Trophoblast cell (in vitro differentiated cells and primary cell): ENCODE measurements around the gene ZP2.

ENCODE experiments used
- DNase-seq, 2 donors: peaks; one replicate each; pipeline ENCODE4 v3.0.0-alpha.2; 2016
- H2AFZ ChIP-seq: 2 replicates; pipeline ENCODE4 v1.6.1; 2013; ENCODE audit warnings: low read length, moderate library complexity, mild to moderate bottlenecking; ENCODE audit not compliant: insufficient read depth, poor library complexity
- H2AK5ac ChIP-seq: 2 replicates; pipeline ENCODE4 v1.6.1; 2013; ENCODE audit warnings: mild to moderate bottlenecking, low read length
- H2BK120ac ChIP-seq: 2 replicates; pipeline ENCODE4 v1.6.1; 2013; ENCODE audit warnings: low read length, mild to moderate bottlenecking, moderate library complexity; ENCODE audit not compliant: insufficient read depth, poor library complexity
- H2BK12ac ChIP-seq: 2 replicates; pipeline ENCODE4 v1.6.1; 2013; ENCODE audit warnings: mild to moderate bottlenecking, low read length, moderate library complexity
- H2BK5ac ChIP-seq: 2 replicates; pipeline ENCODE4 v1.6.1; 2013; ENCODE audit warnings: low read length, low read depth, moderate library complexity, mild to moderate bottlenecking; ENCODE audit not compliant: poor library complexity
- H3K14ac ChIP-seq: 2 replicates; pipeline ENCODE4 v1.6.1; 2013; ENCODE audit warnings: mild to moderate bottlenecking, low read length
- H3K18ac ChIP-seq: 2 replicates; pipeline ENCODE4 v1.6.1; 2013; ENCODE audit warnings: mild to moderate bottlenecking, low read length
- H3K23ac ChIP-seq: 2 replicates; pipeline ENCODE4 v1.6.1; 2013; ENCODE audit warnings: low read length
- H3K27ac ChIP-seq: 2 replicates; pipeline ENCODE4 v1.5.1; 2013; ENCODE audit warnings: low read depth, mild to moderate bottlenecking, inconsistent platforms, low read length, moderate library complexity
- H3K27me3 ChIP-seq: 2 replicates; pipeline ENCODE4 v1.6.1; 2013; ENCODE audit warnings: inconsistent platforms, mild to moderate bottlenecking, low read length, moderate library complexity; ENCODE audit not compliant: insufficient read depth
- H3K36me3 ChIP-seq, 2 experiments: 1 replicate in 1 of 2; 2 replicates in 1 of 2; pipeline ENCODE4 v1.6.1; 2013; ENCODE audit warnings: low read length in 2 of 2, mild to moderate bottlenecking in 2 of 2, moderate library complexity in 1 of 2; ENCODE audit not compliant: insufficient read depth in 2 of 2, control insufficient read depth in 1 of 2
- H3K4ac ChIP-seq: 2 replicates; pipeline ENCODE4 v1.6.1; 2013; ENCODE audit warnings: low read depth, mild to moderate bottlenecking, low read length, moderate library complexity
- H3K4me1 ChIP-seq, 2 experiments: 1 replicate in 1 of 2; 2 replicates in 1 of 2; pipeline ENCODE4 v1.6.1; 2013; ENCODE audit warnings: low read length in 2 of 2, mild to moderate bottlenecking in 2 of 2, moderate library complexity in 1 of 2; ENCODE audit not compliant: insufficient read depth in 2 of 2, control insufficient read depth in 1 of 2
- H3K4me2 ChIP-seq: 2 replicates; pipeline ENCODE4 v1.6.1; 2013; ENCODE audit warnings: inconsistent platforms, mild to moderate bottlenecking, low read length, moderate library complexity
- H3K4me3 ChIP-seq: 2 replicates; pipeline ENCODE4 v1.5.1; 2013; ENCODE audit warnings: mild to moderate bottlenecking, low read depth, low read length, inconsistent platforms
- H3K79me1 ChIP-seq: one replicate; pipeline ENCODE4 v1.6.1; 2013; ENCODE audit warnings: low read length
- H3K79me2 ChIP-seq: 2 replicates; pipeline ENCODE4 v1.6.1; 2013; ENCODE audit warnings: low read length, mild to moderate bottlenecking; ENCODE audit not compliant: control insufficient read depth, insufficient read depth, poor library complexity
- H3K9ac ChIP-seq: 2 replicates; pipeline ENCODE4 v1.6.1; 2013; ENCODE audit warnings: mild to moderate bottlenecking, low read length
- H3K9me3 ChIP-seq: 2 replicates; pipeline ENCODE4 v1.6.1; 2013; ENCODE audit warnings: low read depth, mild to moderate bottlenecking, control low read depth, inconsistent platforms, low read length; ENCODE audit not compliant: insufficient read depth
- H4K12ac ChIP-seq: 2 replicates; pipeline ENCODE4 v1.6.1; 2013; ENCODE audit warnings: low read depth, mild to moderate bottlenecking, low read length, moderate library complexity
- H4K8ac ChIP-seq: 2 replicates; pipeline ENCODE4 v1.6.1; 2013; ENCODE audit warnings: low read depth, mild to moderate bottlenecking, low read length, moderate library complexity
- H4K91ac ChIP-seq: one replicate; pipeline ENCODE4 v1.6.1; 2013; ENCODE audit warnings: low read depth, mild to moderate bottlenecking, low read length, moderate library complexity
- WGBS: extraction: QIAGEN DNeasy Blood & Tissue Kit; methylation state at CpG from one replicate; pipeline ENCODE4 v1.1.7; 2013; ENCODE audit warnings: missing lambda C conversion rate; ENCODE audit not compliant: insufficient read length, insufficient coverage; ENCODE audit errors: extremely low coverage; 5-methylcytosine and 5-hydroxymethylcytosine counted together

Gene ZP2

DNA sequence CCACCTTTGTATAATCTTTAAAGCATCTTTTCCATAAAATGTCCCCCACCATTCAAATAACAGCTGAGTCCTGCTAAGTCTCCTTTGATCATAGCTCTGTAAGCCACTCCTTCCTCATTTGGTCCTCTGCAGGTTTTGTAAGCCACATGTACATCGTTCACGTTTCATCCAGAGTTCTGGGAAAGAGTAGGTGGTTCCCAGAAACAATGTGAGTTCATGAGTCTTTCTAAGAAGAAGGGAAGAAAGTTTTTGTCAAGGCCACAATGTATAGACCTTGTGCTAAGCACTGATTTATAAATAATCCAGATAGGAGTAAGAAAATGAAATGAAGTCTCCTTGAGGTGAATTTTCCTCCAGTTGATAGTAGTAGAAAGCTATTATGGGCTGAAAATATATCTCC, 13.4 kb upstream of the ZP2 start:
- Histone ChIP-seq H4K91ac (no peak overlapping the region), H3K4me2 (no peak overlapping the region), H3K36me3 (no peaks in the 10 kb centered on the region), H3K79me1 (no peaks in the 10 kb centered on the region), H4K12ac (no peak overlapping the region), H2BK120ac (no peak overlapping the region), H2AK5ac (no peak overlapping the region), H3K23ac (no peak overlapping the region), H3K4me1 (peaks cover 0 to 3% of the 10 kb centered on the region in 2 experiments), H2BK5ac (no peak overlapping the region), H3K27me3 (no peaks in the 10 kb centered on the region), H3K4ac (no peak overlapping the region), H3K18ac (no peak overlapping the region), H3K27ac (no peak overlapping the region), H3K14ac (no peak overlapping the region), H3K79me2 (no peaks in the 10 kb centered on the region), H2AFZ (no peak overlapping the region), H4K8ac (no peak overlapping the region), H3K9me3 (no peaks in the 10 kb centered on the region), H3K4me3 (no peak overlapping the region), H2BK12ac (no peak overlapping the region), H3K9ac (no peak overlapping the region)
- WGBS, result no CpG with 5 or more reads among the region's 2 CpGs
- DNase-seq, result no peak

DNA sequence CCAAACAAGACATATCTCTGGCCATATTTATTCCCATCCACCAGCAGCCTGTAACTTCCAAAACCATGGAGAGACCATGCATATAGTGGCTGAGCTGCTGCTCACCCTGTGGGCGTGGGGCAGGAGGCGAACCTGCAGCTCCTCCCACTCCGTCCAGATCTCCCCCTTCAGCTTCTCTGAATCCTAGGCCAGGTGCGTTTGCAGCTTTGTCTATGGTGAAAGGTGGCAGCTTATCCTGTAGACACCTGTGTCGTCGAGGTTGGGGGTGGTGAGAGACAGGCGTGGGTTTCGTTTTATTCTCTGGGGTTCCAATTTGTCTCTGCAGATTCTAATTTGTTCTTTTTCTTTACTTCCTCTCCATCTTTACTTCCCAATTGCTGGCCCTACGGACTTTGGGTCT, 12.4 kb upstream of the ZP2 start:
- H3K23ac ChIP-seq, result no peak overlapping the region
- H3K14ac ChIP-seq, result no peak overlapping the region
- no peaks in the 10 kb centered on the region for H3K9me3 ChIP-seq
- no peak overlapping the region for H2AK5ac ChIP-seq
- H2BK5ac ChIP-seq, result no peak overlapping the region
- no peak overlapping the region for H3K18ac ChIP-seq
- no peak overlapping the region for H2AFZ ChIP-seq
- no peaks in the 10 kb centered on the region for H3K27me3 ChIP-seq
- H2BK12ac ChIP-seq, result no peak overlapping the region
- H3K4me2 ChIP-seq, result no peak overlapping the region
- H3K79me2 ChIP-seq, result no peaks in the 10 kb centered on the region
- H3K27ac ChIP-seq, result no peak overlapping the region
- no peak overlapping the region for H3K4ac ChIP-seq
- H3K79me1 ChIP-seq, result no peaks in the 10 kb centered on the region
- H4K8ac ChIP-seq, result no peak overlapping the region
- H3K4me1 ChIP-seq, result peaks cover 0 to 3% of the 10 kb centered on the region in 2 experiments
- no peaks in the 10 kb centered on the region for H3K36me3 ChIP-seq
- H3K9ac ChIP-seq, result no peak overlapping the region
- no CpG with 5 or more reads among the region's 9 CpGs for WGBS
- no peak overlapping the region for H4K12ac ChIP-seq
- DNase-seq, result no peak
- H3K4me3 ChIP-seq, result no peak overlapping the region
- H4K91ac ChIP-seq, result no peak overlapping the region
- no peak overlapping the region for H2BK120ac ChIP-seq

DNA sequence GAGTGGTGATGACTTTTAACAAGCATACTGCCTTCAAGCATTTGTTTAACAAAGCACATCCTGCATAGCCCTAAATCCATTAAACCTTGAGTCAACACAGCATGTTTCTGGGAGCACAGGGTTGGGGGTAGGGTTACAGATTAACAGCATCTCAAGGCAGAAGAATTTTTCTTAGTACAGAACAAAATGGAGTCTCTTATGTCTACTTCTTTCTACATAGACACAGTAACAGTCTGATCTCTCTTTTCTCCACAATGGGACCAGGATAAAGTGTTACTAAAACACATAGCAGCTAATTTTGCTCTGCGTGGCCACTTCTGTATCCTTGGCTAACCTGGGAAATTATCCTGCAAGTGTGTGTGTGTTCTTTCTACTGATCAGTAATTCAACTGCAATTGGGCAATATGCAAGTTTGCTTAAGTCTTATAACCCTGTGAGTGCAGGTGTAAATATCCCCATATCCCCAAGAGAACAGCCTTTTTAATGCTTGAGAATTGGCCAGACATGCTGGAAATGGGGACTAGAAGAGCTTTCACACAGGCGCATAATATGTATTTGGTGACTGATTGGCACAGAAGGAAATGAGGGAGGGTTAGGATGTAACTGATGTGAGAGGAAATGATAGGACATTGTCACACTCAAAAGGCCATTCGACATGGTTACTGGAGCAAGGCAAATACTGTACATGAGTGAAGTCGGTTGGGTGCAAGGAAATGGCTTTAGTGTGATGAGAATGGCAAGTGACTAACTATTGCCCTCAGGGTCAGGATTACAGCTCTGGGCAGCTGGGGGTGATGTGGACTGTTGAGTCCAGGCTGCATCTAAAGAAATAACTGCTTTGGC, 11.3 kb upstream of the ZP2 start:
- Histone ChIP-seq H3K4ac (no peak overlapping the region), H3K14ac (no peak overlapping the region), H3K4me1 (peaks cover 0 to 3% of the 10 kb centered on the region in 2 experiments), H4K91ac (no peak overlapping the region), H2BK120ac (no peak overlapping the region), H3K27ac (no peak overlapping the region), H3K4me2 (no peak overlapping the region), H3K4me3 (no peak overlapping the region), H3K79me2 (no peaks in the 10 kb centered on the region), H2AK5ac (no peak overlapping the region), H4K12ac (no peak overlapping the region), H3K9ac (no peak overlapping the region), H2AFZ (no peak overlapping the region), H3K23ac (no peak overlapping the region), H3K9me3 (no peaks in the 10 kb centered on the region), H4K8ac (no peak overlapping the region), H3K18ac (no peak overlapping the region), H3K36me3 (no peaks in the 10 kb centered on the region), H2BK12ac (no peak overlapping the region), H3K79me1 (no peaks in the 10 kb centered on the region), H3K27me3 (no peaks in the 10 kb centered on the region), H2BK5ac (no peak overlapping the region)
- WGBS, result no CpG with 5 or more reads among the region's 4 CpGs
- peak; percentile 30 to 45 for DNase-seq

DNA sequence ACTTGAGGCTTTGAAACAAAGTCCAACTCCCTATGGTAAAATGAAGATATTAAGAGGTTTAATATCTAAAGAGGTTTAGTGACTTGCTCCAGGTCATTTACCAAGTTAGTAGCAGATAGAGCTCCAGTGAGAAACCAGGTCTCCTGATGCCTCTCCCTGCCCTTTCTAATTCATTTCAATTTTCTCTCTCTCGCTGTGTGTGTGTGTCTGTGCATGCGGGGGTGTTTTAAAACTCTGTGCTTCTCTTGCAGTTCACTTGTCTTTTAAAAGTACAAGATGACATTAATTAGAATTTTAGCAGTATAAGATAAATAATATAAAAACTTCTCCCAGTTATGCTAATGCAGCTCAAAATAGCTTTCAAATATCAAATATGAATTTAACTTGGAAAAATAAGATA, 8.2 kb upstream of the ZP2 start:
- no peak overlapping the region for H2BK5ac ChIP-seq
- WGBS, result no CpG with 5 or more reads among the region's 2 CpGs
- H3K18ac ChIP-seq, result no peak overlapping the region
- H3K79me1 ChIP-seq, result no peaks in the 10 kb centered on the region
- H3K9ac ChIP-seq, result no peak overlapping the region
- no peaks in the 10 kb centered on the region for H3K27me3 ChIP-seq
- no peak overlapping the region for H3K4me2 ChIP-seq
- H2BK12ac ChIP-seq, result no peak overlapping the region
- peaks cover 0 to 3% of the 10 kb centered on the region in 2 experiments for H3K4me1 ChIP-seq
- H3K36me3 ChIP-seq, result no peaks in the 10 kb centered on the region
- H3K4ac ChIP-seq, result no peak overlapping the region
- no peak for DNase-seq
- no peaks in the 10 kb centered on the region for H3K9me3 ChIP-seq
- no peak overlapping the region for H3K14ac ChIP-seq
- H2AK5ac ChIP-seq, result no peak overlapping the region
- H3K4me3 ChIP-seq, result no peak overlapping the region
- no peaks in the 10 kb centered on the region for H3K79me2 ChIP-seq
- H3K27ac ChIP-seq, result no peak overlapping the region
- no peak overlapping the region for H4K91ac ChIP-seq
- no peak overlapping the region for H4K12ac ChIP-seq
- H2BK120ac ChIP-seq, result no peak overlapping the region
- no peak overlapping the region for H3K23ac ChIP-seq
- H2AFZ ChIP-seq, result no peak overlapping the region
- H4K8ac ChIP-seq, result no peak overlapping the region
